Tibial nerve (tissue), 4 donors: ENCODE results near the gene GLRX. TPM values are rescaled to one million over a fixed set of nuclear protein-coding genes. Genes with fewer than 3 reads are reported as not detected.

Experiments
- DNase-seq, 2 donors: peaks; one replicate each; pipeline ENCODE4 v3.0.0-alpha.2; 2019; ENCODE audit warnings: low spot score in 2 of 2
- H3K27ac ChIP-seq, 4 donors: fragments of 200-600 bp; sonication (generic) in 3 of 4; one replicate each; pipeline ENCODE4 v1.5.1; 2017 to 2019; ENCODE audit warnings: mild to moderate bottlenecking in 1 of 4
- H3K27me3 ChIP-seq, 2 donors: fragments of 200-600 bp; sonication (generic) in 1 of 2; one replicate each; pipeline versions ENCODE4 v1.5.1 to v1.6.0; 2017 to 2019
- H3K36me3 ChIP-seq, 3 donors: fragments of 200-600 bp; sonication (generic); one replicate each; pipeline ENCODE4 v1.5.1; 2018 to 2019
- H3K4me1 ChIP-seq, 4 donors: fragments of 200-600 bp; sonication (generic) in 3 of 4; one replicate each; pipeline ENCODE4 v1.5.1; 2017 to 2019
- H3K4me3 ChIP-seq, 4 donors: fragments of 200-600 bp; sonication (generic) in 3 of 4; one replicate each; pipeline ENCODE4 v1.5.1; 2017 to 2019; ENCODE audit warnings: mild to moderate bottlenecking in 1 of 4, moderate library complexity in 1 of 4
- H3K9me3 ChIP-seq, 4 donors: fragments of 200-600 bp; sonication (generic) in 3 of 4; one replicate each; pipeline ENCODE4 v1.5.1; 2017 to 2019
- EP300 ChIP-seq, 2 donors: sonication (generic); formaldehyde crosslinking; IDR thresholded peaks; one replicate each; pipeline ENCODE4 v1.6.1; 2017; ENCODE audit warnings: antibody characterized with exemption in 2 of 2, mild to moderate bottlenecking in 1 of 2
- POLR2A ChIP-seq, 2 donors: fragments of 450-650 bp; IDR thresholded peaks; one replicate each; pipeline ENCODE4 v1.6.1; 2017; ENCODE audit warnings: antibody characterized with exemption in 2 of 2, mild to moderate bottlenecking in 2 of 2, moderate library complexity in 2 of 2
- WGBS, 2 donors: methylation state at CpG; one replicate each; pipeline ENCODE4 v1.1.5; 2018; 5-methylcytosine and 5-hydroxymethylcytosine counted together
- total RNA-seq, 4 donors: library from RNA; depleted of rRNA; stranded (reverse); fragments of >200 nt; gene quantifications; one replicate each; pipeline ENCODE4 v1.1.0, GENCODE V29; 2016
- TF ChIP-seq, protein P1 (sequence below), 5 experiments: fragments of 200-600 bp in 3 of 5; fragments of 450-650 bp in 2 of 5; sonication (generic) in 3 of 5; IDR thresholded peaks; one replicate each; pipeline ENCODE4 v1.5.1; 2016 to 2019; ENCODE audit warnings: antibody characterized with exemption in 5 of 5, mild to moderate bottlenecking in 3 of 5, moderate library complexity in 2 of 5

Gene GLRX
- total RNA-seq, 4 donors from 2014 or later: 15.3 to 72.0 (median 40.4) TPM

- Histone ChIP-seq H3K27me3 (no peaks in the 10 kb centered on the region), H3K4me3 (no peak overlapping the region), H3K9me3 (no peaks in the 10 kb centered on the region), H3K36me3 (no peaks in the 10 kb centered on the region), H3K4me1 (peaks cover 0 to 24% (median 8%) of the 10 kb centered on the region in 4 donors), H3K27ac (peak overlapping the region in 3 of 4 donors; percentile 26 to 72 (median 70))
- WGBS, 2 donors: 63 to 68% methylated on average over 3 of the region's 3 CpGs
- peak in 1 of 2 donors; percentile 59 for DNase-seq
- TF ChIP-seq, protein P1, sequence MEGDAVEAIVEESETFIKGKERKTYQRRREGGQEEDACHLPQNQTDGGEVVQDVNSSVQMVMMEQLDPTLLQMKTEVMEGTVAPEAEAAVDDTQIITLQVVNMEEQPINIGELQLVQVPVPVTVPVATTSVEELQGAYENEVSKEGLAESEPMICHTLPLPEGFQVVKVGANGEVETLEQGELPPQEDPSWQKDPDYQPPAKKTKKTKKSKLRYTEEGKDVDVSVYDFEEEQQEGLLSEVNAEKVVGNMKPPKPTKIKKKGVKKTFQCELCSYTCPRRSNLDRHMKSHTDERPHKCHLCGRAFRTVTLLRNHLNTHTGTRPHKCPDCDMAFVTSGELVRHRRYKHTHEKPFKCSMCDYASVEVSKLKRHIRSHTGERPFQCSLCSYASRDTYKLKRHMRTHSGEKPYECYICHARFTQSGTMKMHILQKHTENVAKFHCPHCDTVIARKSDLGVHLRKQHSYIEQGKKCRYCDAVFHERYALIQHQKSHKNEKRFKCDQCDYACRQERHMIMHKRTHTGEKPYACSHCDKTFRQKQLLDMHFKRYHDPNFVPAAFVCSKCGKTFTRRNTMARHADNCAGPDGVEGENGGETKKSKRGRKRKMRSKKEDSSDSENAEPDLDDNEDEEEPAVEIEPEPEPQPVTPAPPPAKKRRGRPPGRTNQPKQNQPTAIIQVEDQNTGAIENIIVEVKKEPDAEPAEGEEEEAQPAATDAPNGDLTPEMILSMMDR (IDR thresholded peaks at IDR 0.05): no peak
- peak in 1 of 2 donors; percentile 72 for TF ChIP-seq EP300 (IDR thresholded peaks at IDR 0.05)
- TF ChIP-seq POLR2A (IDR thresholded peaks at IDR 0.05): no peak
These were observed 21.3 kb upstream of the GLRX start for GRCh38 chr5:95843733-95844223.

- Histone ChIP-seq H3K27ac (peak overlapping the region in 3 of 4 donors; percentile 56 to 72 (median 70)), H3K36me3 (no peaks in the 10 kb centered on the region), H3K27me3 (no peaks in the 10 kb centered on the region), H3K4me3 (no peak overlapping the region), H3K4me1 (peaks cover 0 to 20% (median 8%) of the 10 kb centered on the region in 4 donors), H3K9me3 (no peaks in the 10 kb centered on the region)
- DNase-seq: peak in 1 of 2 donors; percentile 63
- peak in 1 of 2 donors; percentile 31 for TF ChIP-seq EP300 (IDR thresholded peaks at IDR 0.05)
- no peak for TF ChIP-seq POLR2A (IDR thresholded peaks at IDR 0.05)
- TF ChIP-seq, protein P1 (IDR thresholded peaks at IDR 0.05): peak in 2 of 5 experiments; percentile 7 to 16
- 59 to 72% methylated on average over 11 of the region's 11 CpGs for WGBS, 2 donors
These were observed 20.5 kb upstream of the GLRX start for GRCh38 chr5:95842854-95843544.

- no peak overlapping the region for H3K4me3 ChIP-seq
- no peaks in the 10 kb centered on the region for H3K27me3 ChIP-seq
- peaks cover 0 to 20% (median 8%) of the 10 kb centered on the region in 4 donors for H3K4me1 ChIP-seq
- H3K36me3 ChIP-seq: no peaks in the 10 kb centered on the region
- 78 to 80% methylated on average over 8 of the region's 8 CpGs for WGBS, 2 donors
- H3K27ac ChIP-seq: peak overlapping the region in 2 of 4 donors; percentile 70 to 72
- H3K9me3 ChIP-seq: no peaks in the 10 kb centered on the region
- TF ChIP-seq, protein P1 (IDR thresholded peaks at IDR 0.05): no peak
- TF ChIP-seq POLR2A (IDR thresholded peaks at IDR 0.05) (no peak), EP300 (IDR thresholded peaks at IDR 0.05) (peak; percentile 62 to 92)
- DNase-seq: peak in 1 of 2 donors; percentile 77
These were observed 19.6 kb upstream of the GLRX start for GRCh38 chr5:95841914-95842812.

- Histone ChIP-seq H3K27me3 (no peaks in the 10 kb centered on the region), H3K4me3 (no peak overlapping the region), H3K4me1 (peaks cover 0 to 24% (median 10%) of the 10 kb centered on the region in 4 donors), H3K27ac (peak overlapping the region in 3 of 4 donors; percentile 30 to 72 (median 68)), H3K9me3 (no peaks in the 10 kb centered on the region), H3K36me3 (no peaks in the 10 kb centered on the region)
- no peak for TF ChIP-seq EP300 (IDR thresholded peaks at IDR 0.05)
- TF ChIP-seq, protein P1 (IDR thresholded peaks at IDR 0.05): no peak
- no peak for TF ChIP-seq POLR2A (IDR thresholded peaks at IDR 0.05)
- 58 to 78% methylated on average over 1 of the region's 1 CpG for WGBS, 2 donors
- no peak for DNase-seq
These were observed 18.6 kb upstream of the GLRX start for GRCh38 chr5:95840956-95841705.
